Osteocyte (in vitro differentiated cells): ENCODE measurements around the gene EHHADH. TPM values are rescaled to one million over a fixed set of nuclear protein-coding genes. Genes with fewer than 3 reads are reported as not detected.

Experiments
- DNase-seq: peaks from one replicate; pipeline ENCODE4 v3.0.0; 2021; ENCODE audit warnings: mixed read lengths; ENCODE audit not compliant: unreplicated experiment; ENCODE audit errors: extremely low spot score
- H3K27ac Mint-ChIP-seq: one replicate; pipeline ENCODE4 v1.8.0; 2021; ENCODE audit warnings: mild to moderate bottlenecking, mixed read lengths; ENCODE audit not compliant: unreplicated experiment
- H3K27me3 Mint-ChIP-seq: one replicate; pipeline ENCODE4 v1.8.0; 2021; ENCODE audit warnings: mixed read lengths; ENCODE audit not compliant: unreplicated experiment
- H3K36me3 Mint-ChIP-seq: one replicate; pipeline ENCODE4 v1.8.0; 2021; ENCODE audit warnings: mixed read lengths; ENCODE audit not compliant: unreplicated experiment
- H3K4me1 Mint-ChIP-seq: one replicate; pipeline ENCODE4 v1.8.0; 2021; ENCODE audit warnings: mixed read lengths; ENCODE audit not compliant: unreplicated experiment
- H3K4me3 Mint-ChIP-seq: one replicate; pipeline ENCODE4 v1.8.0; 2021; ENCODE audit warnings: mild to moderate bottlenecking, moderate library complexity, mixed read lengths; ENCODE audit not compliant: unreplicated experiment
- H3K9me3 Mint-ChIP-seq: one replicate; pipeline ENCODE4 v1.8.0; 2021; ENCODE audit warnings: mixed read lengths; ENCODE audit not compliant: unreplicated experiment
- microRNA-seq: library from miRNA; unstranded; fragments of <30 nt; microRNA quantifications from one replicate; pipeline ENCODE4 v1.1.0, GENCODE V29; 2020; ENCODE audit not compliant: unreplicated experiment
- total RNA-seq: library from RNA; stranded (reverse); gene quantifications from 2 replicates; pipeline ENCODE4 v1.2.1, GENCODE V29; 2021
- TF ChIP-seq, protein P1 (sequence below): fragments of 200-600 bp; sonication (generic); IDR thresholded peaks from 2 replicates; pipeline ENCODE4 v1.5.0; 2021; ENCODE audit warnings: antibody characterized with exemption, mild to moderate bottlenecking, moderate library complexity

Gene EHHADH
- total RNA-seq, 1 donor from 2014 or later = 1.2 TPM

DNA sequence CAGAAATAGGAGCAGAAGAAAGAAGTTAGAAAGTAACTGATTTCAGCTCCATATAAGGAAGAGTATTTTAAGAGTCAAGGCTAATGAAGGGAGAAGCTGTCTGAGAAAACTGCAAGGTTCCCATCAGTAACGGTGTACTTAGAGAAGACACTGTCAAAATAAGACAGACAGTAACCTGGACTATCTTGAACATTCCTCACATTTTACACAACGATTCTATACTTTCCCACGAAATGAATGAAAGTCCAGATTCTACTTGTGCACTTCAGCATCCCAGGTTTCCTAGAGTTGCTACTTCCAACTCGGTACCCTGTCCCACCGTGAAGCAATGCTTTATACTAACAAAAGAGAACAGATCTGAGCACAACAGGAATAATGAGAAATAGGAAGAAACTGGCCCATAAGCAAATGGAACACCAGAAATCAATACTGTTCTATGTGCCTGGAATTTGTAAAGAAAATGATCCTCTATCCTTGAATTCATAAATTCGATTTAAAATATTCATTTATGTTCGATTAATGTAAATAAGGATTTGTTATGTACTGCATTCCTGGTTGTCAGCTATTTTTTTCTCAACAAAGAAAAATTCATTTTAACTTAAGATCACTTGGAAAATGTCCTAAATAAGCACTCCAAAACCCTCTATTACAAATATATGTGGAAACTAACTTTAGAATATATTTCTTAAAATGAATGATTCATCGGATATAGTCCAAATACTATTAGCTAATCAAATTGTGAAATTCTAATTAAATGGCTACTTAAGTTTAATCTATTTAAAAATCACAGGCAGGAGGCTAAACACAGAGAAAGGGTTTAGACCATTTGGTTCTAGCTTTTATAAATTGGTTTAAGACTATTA, 102.5 kb downstream of the EHHADH start:
- peaks cover 14% of the 10 kb centered on the region for H3K4me1 Mint-ChIP-seq
- no peak overlapping the region for H3K27ac Mint-ChIP-seq
- DNase-seq = no peak
- H3K36me3 Mint-ChIP-seq = no peaks in the 10 kb centered on the region
- H3K27me3 Mint-ChIP-seq = peaks cover 4% of the 10 kb centered on the region
- TF ChIP-seq, protein P1, sequence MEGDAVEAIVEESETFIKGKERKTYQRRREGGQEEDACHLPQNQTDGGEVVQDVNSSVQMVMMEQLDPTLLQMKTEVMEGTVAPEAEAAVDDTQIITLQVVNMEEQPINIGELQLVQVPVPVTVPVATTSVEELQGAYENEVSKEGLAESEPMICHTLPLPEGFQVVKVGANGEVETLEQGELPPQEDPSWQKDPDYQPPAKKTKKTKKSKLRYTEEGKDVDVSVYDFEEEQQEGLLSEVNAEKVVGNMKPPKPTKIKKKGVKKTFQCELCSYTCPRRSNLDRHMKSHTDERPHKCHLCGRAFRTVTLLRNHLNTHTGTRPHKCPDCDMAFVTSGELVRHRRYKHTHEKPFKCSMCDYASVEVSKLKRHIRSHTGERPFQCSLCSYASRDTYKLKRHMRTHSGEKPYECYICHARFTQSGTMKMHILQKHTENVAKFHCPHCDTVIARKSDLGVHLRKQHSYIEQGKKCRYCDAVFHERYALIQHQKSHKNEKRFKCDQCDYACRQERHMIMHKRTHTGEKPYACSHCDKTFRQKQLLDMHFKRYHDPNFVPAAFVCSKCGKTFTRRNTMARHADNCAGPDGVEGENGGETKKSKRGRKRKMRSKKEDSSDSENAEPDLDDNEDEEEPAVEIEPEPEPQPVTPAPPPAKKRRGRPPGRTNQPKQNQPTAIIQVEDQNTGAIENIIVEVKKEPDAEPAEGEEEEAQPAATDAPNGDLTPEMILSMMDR = no peak
- peak overlapping the region; percentile 91 for H3K4me3 Mint-ChIP-seq
- H3K9me3 Mint-ChIP-seq = no peaks in the 10 kb centered on the region

DNA sequence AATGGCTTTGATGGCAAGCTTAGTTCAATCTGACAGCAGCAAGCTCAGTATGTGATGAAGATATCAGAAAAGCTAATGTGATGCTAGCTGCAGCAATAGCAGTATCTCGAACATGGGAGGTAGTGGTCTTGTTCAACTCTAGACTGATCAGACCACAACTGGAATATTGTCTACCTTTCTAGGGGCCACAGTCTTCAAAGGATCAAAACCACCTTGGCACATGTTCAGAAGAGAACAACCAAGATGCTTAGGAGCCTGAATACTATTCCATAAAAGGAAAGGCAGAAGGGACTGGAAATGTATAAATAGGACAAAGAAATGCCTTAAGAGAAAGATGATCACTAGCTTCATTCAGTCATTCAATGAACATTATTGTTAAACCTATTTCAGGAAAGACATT, 103.3 kb downstream of the EHHADH start:
- H3K4me1 Mint-ChIP-seq = peaks cover 14% of the 10 kb centered on the region
- H3K27ac Mint-ChIP-seq = no peak overlapping the region
- no peaks in the 10 kb centered on the region for H3K9me3 Mint-ChIP-seq
- TF ChIP-seq, protein P1 = no peak
- no peak for DNase-seq
- H3K4me3 Mint-ChIP-seq = no peak overlapping the region
- H3K36me3 Mint-ChIP-seq = no peaks in the 10 kb centered on the region
- peaks cover 4% of the 10 kb centered on the region for H3K27me3 Mint-ChIP-seq

DNA sequence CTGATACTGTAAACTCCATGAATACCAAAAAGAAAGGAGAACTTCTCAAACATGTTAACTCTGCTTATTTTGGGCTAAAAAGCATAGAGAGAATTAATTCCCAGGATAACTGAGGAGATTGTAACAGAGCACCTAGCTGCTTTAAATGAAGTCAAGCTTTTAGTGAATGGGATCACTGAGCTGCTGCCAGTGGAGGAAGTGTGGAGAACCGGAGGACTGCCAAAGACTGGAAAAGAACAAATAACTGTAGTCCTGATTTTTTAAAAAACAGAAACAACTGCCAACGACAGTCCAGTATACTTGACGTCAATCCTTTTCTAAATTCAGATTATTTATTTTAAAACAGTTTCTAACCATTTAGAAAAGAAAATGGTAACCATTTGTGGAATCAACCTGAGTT, 104.3 kb downstream of the EHHADH start:
- TF ChIP-seq, protein P1 = no peak
- no peak overlapping the region for H3K4me3 Mint-ChIP-seq

DNA sequence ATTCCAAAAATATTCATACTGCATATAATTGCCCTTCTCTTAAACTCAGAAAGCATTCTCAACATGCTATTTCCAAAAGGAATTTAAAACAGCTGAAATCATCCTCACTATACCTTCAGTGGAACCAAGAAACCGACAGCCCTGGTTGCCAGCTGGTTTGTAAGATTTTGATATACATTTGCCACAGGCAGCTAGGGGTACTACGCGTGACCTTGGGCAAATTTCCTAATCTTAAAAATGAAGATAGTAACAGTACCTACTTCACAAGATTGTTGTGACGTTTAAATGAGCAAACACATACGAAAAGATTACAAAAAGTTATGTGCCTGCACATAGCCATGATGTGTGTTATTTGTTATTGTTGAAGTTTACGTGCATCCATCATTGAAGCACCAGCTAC, 108.3 kb downstream of the EHHADH start:
- H3K27ac Mint-ChIP-seq = no peak overlapping the region
- no peak for DNase-seq
- TF ChIP-seq, protein P1 = no peak
- H3K27me3 Mint-ChIP-seq = no peaks in the 10 kb centered on the region
- no peaks in the 10 kb centered on the region for H3K36me3 Mint-ChIP-seq
- H3K4me3 Mint-ChIP-seq = no peak overlapping the region
- no peaks in the 10 kb centered on the region for H3K9me3 Mint-ChIP-seq
- no peaks in the 10 kb centered on the region for H3K4me1 Mint-ChIP-seq

More for the DNA sequence above, 104.3 kb downstream of the EHHADH start:
- Mint-ChIP-seq H3K9me3 (no peaks in the 10 kb centered on the region), H3K4me1 (peaks cover 14% of the 10 kb centered on the region), H3K36me3 (no peaks in the 10 kb centered on the region), H3K27ac (no peak overlapping the region), H3K27me3 (peaks cover 4% of the 10 kb centered on the region)
- no peak for DNase-seq

DNA sequence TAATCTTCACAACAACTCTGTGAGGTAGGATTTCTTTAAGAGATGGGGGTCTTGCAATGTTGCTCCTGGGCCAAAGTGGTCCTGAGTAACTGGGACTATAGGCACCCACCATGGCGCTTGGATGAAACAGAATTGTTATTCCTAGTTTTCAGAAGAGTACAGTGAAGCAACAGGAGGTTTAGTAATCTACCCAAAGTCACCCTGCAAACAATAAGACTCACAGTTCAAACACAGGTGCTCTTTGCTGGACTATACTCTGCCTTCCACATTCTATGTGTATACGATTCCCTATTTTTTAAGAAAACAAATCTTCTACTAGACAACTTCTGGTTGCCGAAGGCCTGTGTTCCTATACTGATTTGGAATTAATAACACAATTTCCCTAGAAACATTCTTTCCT, 109.1 kb downstream of the EHHADH start:
- Mint-ChIP-seq H3K4me3 (no peak overlapping the region), H3K9me3 (no peaks in the 10 kb centered on the region), H3K27me3 (no peaks in the 10 kb centered on the region), H3K36me3 (no peaks in the 10 kb centered on the region), H3K4me1 (no peaks in the 10 kb centered on the region), H3K27ac (no peak overlapping the region)
- TF ChIP-seq, protein P1 = no peak
- DNase-seq = no peak

Small RNAs within 50 kb of the gene (microRNA-seq; reads per million reads assigned to microRNA genes)
- gene MIR5588 = not detected

Other genes starting within 250 kb of the EHHADH start
- 4.8 and 5.0 TPM in 2 replicates for gene C3orf70, start 101.0 kb downstream of the EHHADH start, total RNA-seq
- gene MAP3K13, start 109.1 kb upstream of the EHHADH start, total RNA-seq = 24.2 and 26.9 TPM in 2 replicates
- gene TMEM41A, start 245.0 kb upstream of the EHHADH start, total RNA-seq = 17.4 and 17.5 TPM in 2 replicates